HepG2 (cell line): Measurements from ENCODE around the gene ANKRD11. TPM values are rescaled to one million over a fixed set of nuclear protein-coding genes. Genes with fewer than 3 reads are reported as not detected.
A peak's percentile ranks its signal among the peaks of the same experiment; 100 is the strongest.

ENCODE experiments used
- CREB3 ChIP-seq: sonication (generic); formaldehyde crosslinking; IDR thresholded peaks from 2 replicates; pipeline ENCODE4 v1.5.0; 2020; ENCODE audit warnings: missing genetic modification reagents
- IRF9 ChIP-seq: sonication (generic); formaldehyde crosslinking; IDR thresholded peaks from 2 replicates; pipeline ENCODE4 v1.8.0; 2022; ENCODE audit warnings: missing genetic modification reagents, mild to moderate bottlenecking, borderline replicate concordance
- MTERF4 ChIP-seq: sonication (generic); formaldehyde crosslinking; IDR thresholded peaks from 2 replicates; pipeline ENCODE4 v1.8.0; 2023; ENCODE audit warnings: mild to moderate bottlenecking, missing genetic modification reagents
- NR0B2 ChIP-seq: sonication (generic); formaldehyde crosslinking; IDR thresholded peaks from 2 replicates; pipeline ENCODE4 v1.4.0; 2020; ENCODE audit warnings: mild to moderate bottlenecking, missing genetic modification reagents
- ONECUT2 ChIP-seq: sonication (generic); formaldehyde crosslinking; IDR thresholded peaks from 2 replicates; pipeline ENCODE4 v1.4.0; 2020; ENCODE audit warnings: missing genetic modification reagents
- PITX1 ChIP-seq: sonication (generic); formaldehyde crosslinking; IDR thresholded peaks from 2 replicates; pipeline ENCODE4 v1.5.1; 2020; ENCODE audit warnings: mild to moderate bottlenecking, missing genetic modification reagents
- RAD21 ChIP-seq: fragments of 450-650 bp; formaldehyde crosslinking; IDR thresholded peaks from 2 replicates; pipeline ENCODE4 v1.5.0; 2020; ENCODE audit warnings: mild to moderate bottlenecking
- REST ChIP-seq, 2 experiments: IDR thresholded peaks; 2 replicates each; pipeline ENCODE4 v1.6.1; 2011 to 2012; ENCODE audit warnings: low read length in 2 of 2, borderline replicate concordance in 1 of 2, low read depth in 1 of 2, mild to moderate bottlenecking in 1 of 2, moderate library complexity in 1 of 2
- SSRP1 ChIP-seq: IDR thresholded peaks from 2 replicates; pipeline ENCODE4 v1.6.1; 2016; ENCODE audit warnings: control low read depth
- THYN1 ChIP-seq: sonication (generic); formaldehyde crosslinking; IDR thresholded peaks from 2 replicates; pipeline ENCODE4 v1.8.1; 2023; ENCODE audit warnings: low read depth, mild to moderate bottlenecking, moderate library complexity, missing genetic modification reagents, borderline replicate concordance
- TP53 ChIP-seq: sonication (generic); formaldehyde crosslinking; conservative IDR thresholded peaks from 2 replicates; pipeline ENCODE4 v1.4.0; 2020; ENCODE audit warnings: missing genetic modification reagents
- TRAFD1 ChIP-seq: sonication (generic); formaldehyde crosslinking; IDR thresholded peaks from 2 replicates; pipeline ENCODE4 v1.5.1; 2020; ENCODE audit warnings: missing genetic modification reagents, mild to moderate bottlenecking, borderline replicate concordance
- TSC22D2 ChIP-seq: sonication (generic); formaldehyde crosslinking; IDR thresholded peaks from 2 replicates; pipeline ENCODE4 v1.5.1; 2020; ENCODE audit warnings: missing genetic modification reagents, mild to moderate bottlenecking, borderline replicate concordance
- ZBTB21 ChIP-seq: sonication (generic); formaldehyde crosslinking; IDR thresholded peaks from 2 replicates; pipeline ENCODE4 v1.4.0; 2020; ENCODE audit warnings: missing genetic modification reagents
- ZNF572 ChIP-seq: sonication (generic); formaldehyde crosslinking; IDR thresholded peaks from 2 replicates; pipeline ENCODE4 v1.5.1; 2020; ENCODE audit warnings: mild to moderate bottlenecking, missing genetic modification reagents
- ZNF615 ChIP-seq: sonication (generic); formaldehyde crosslinking; IDR thresholded peaks from 2 replicates; pipeline ENCODE4 v1.5.0; 2020; ENCODE audit warnings: mild to moderate bottlenecking, missing genetic modification reagents, borderline replicate concordance
- ZNF800 ChIP-seq: sonication (generic); formaldehyde crosslinking; IDR thresholded peaks from 2 replicates; pipeline ENCODE4 v1.4.0; 2020; ENCODE audit warnings: missing genetic modification reagents
- polyA plus RNA-seq, 8 experiments: library from polyadenylated mRNA; depleted of rRNA in 3 of 8; stranded (reverse) in 7 of 8; unstranded in 1 of 8; fragments of >200 nt; fragmentation: Illumina TruSeq in 4 of 8; extraction: Trizol in 4 of 8; gene quantifications; 2 replicates each; pipeline versions ENCODE4 v1.2.1 to v1.2.3, GENCODE V29; 2011 to 2016; ENCODE audit warnings: low read depth in 4 of 8, missing spikeins in 1 of 8, mixed read lengths in 1 of 8; ENCODE audit not compliant: insufficient read depth in 1 of 8
- total RNA-seq, 5 experiments: library from RNA; depleted of rRNA; stranded (reverse); fragments of >200 nt; fragmentation: Illumina TruSeq; extraction: Trizol; gene quantifications; 2 replicates each; pipeline ENCODE4 v1.2.3, GENCODE V29; 2016; ENCODE audit warnings: low read depth in 1 of 5

The ANKRD11 gene
- total and polyA plus RNA-seq, 2 of the 13 experiments (the other 11 are each of a cell fraction or from before 2014, with no cell fraction given), result 21.4 to 38.4 TPM

GRCh38 chr16:89322321-89323119 lies 167.8 kb downstream of the ANKRD11 start (continued):
- no peak for TF ChIP-seq ZBTB21 (CRISPR knock-in tag)
- no peak for TF ChIP-seq TP53 (CRISPR knock-in tag)
- no peak for TF ChIP-seq REST (IDR thresholded peaks at IDR 0.05; ENCODE audit: borderline replicate concordance in 1 of 2, low read depth in 1 of 2, low read length in 2 of 2)
- no peak for TF ChIP-seq ZNF800 (CRISPR knock-in tag)
- TF ChIP-seq IRF9 (CRISPR knock-in tag), result no peak
- TF ChIP-seq SSRP1 (CRISPR knock-in tag), result no peak; the same call in 1 of the 2 replicates
- peak; percentile 28; the same call in 1 of the 2 replicates for TF ChIP-seq PITX1
- TF ChIP-seq ONECUT2 (CRISPR knock-in tag), result no peak
- TF ChIP-seq TRAFD1 (CRISPR knock-in tag), result no peak
- TF ChIP-seq ZNF615 (CRISPR knock-in tag), result no peak
- no peak for TF ChIP-seq THYN1
- TF ChIP-seq NR0B2 (CRISPR knock-in tag), result no peak
- TF ChIP-seq MTERF4 (CRISPR knock-in tag), result no peak
- TF ChIP-seq ZNF572 (CRISPR knock-in tag), result no peak
- no peak for TF ChIP-seq RAD21
- TF ChIP-seq CREB3 (CRISPR knock-in tag), result no peak
- TF ChIP-seq TSC22D2, result no peak
